ENCODE results near the gene CDK10. TPM values are rescaled to one million over a fixed set of nuclear protein-coding genes. Genes with fewer than 3 reads are reported as not detected.
A peak's percentile ranks its signal among the peaks of the same experiment; 100 is the strongest.

CDK10 gene
- total and polyA plus RNA-seq, 9 of the 15 experiments (the other 6 are each of a cell fraction or from before 2014, with no cell fraction given) = 2.0 to 85.1 (median 40.1) TPM

- TF ChIP-seq ZNF764 (CRISPR knock-in tag; IDR thresholded peaks at IDR 0.05; ENCODE audit: low read depth) (no peak), NEUROD1 (IDR thresholded peaks at IDR 0.05; ENCODE audit: borderline replicate concordance, low read depth, low read length, partially characterized antibody) (peak; percentile 70), ETV6 (IDR thresholded peaks at IDR 0.05; ENCODE audit: borderline replicate concordance in 1 of 2, low read depth in 2 of 2, low read length in 1 of 2) (no peak), ETV6 (CRISPR knock-in tag; IDR thresholded peaks at IDR 0.05; ENCODE audit: borderline replicate concordance) (no peak), PKNOX1 (IDR thresholded peaks at IDR 0.05) (peak; percentile 72), CREB5 (CRISPR knock-in tag; IDR thresholded peaks at IDR 0.05) (no peak), ZNF507 (tag; conservative IDR thresholded peaks at IDR 0.05) (no peak), SRSF7 (optimal IDR thresholded peaks at IDR 0.05; ENCODE audit: low read depth, low read length) (no peak), ESRRA (IDR thresholded peaks at IDR 0.05; ENCODE audit: borderline replicate concordance, low read depth) (peak; percentile 76), SP1 (CRISPR knock-in tag; IDR thresholded peaks at IDR 0.05) (peak; percentile 84), ZNF23 (CRISPR knock-in tag; IDR thresholded peaks at IDR 0.05) (no peak), KLF16 (IDR thresholded peaks at IDR 0.05) (0 out of 2 replicates have a peak, but pooled peaks have one; percentile 22), HES1 (IDR thresholded peaks at IDR 0.05; ENCODE audit: low read depth) (no peak), MTA1 (IDR thresholded peaks at IDR 0.05; ENCODE audit: borderline replicate concordance) (no peak; the same call in 1 of the 2 replicates), RBM34 (IDR thresholded peaks at IDR 0.05; ENCODE audit: borderline replicate concordance, insufficient read depth, low read length) (no peak), HDAC3 (IDR thresholded peaks at IDR 0.05; ENCODE audit: borderline replicate concordance, partially characterized antibody) (no peak), NFXL1 (CRISPR knock-in tag; IDR thresholded peaks at IDR 0.05) (no peak), SOX6 (IDR thresholded peaks at IDR 0.05) (peak; percentile 66), ETV1 (tag; conservative IDR thresholded peaks at IDR 0.05; ENCODE audit: low read depth) (0 out of 2 replicates have a peak, but pooled peaks have one; percentile 27), SIN3A (IDR thresholded peaks at IDR 0.05; ENCODE audit: borderline replicate concordance in 2 of 2, control insufficient read depth in 1 of 2, low read depth in 2 of 2, low read length in 2 of 2) (peak; percentile 76 to 97; a peak in 3 of 4 replicates), GTF2E2 (tag; IDR thresholded peaks at IDR 0.05) (no peak), ZNF232 (CRISPR knock-in tag; IDR thresholded peaks at IDR 0.05) (no peak)
- TF ChIP-seq, protein P1, sequence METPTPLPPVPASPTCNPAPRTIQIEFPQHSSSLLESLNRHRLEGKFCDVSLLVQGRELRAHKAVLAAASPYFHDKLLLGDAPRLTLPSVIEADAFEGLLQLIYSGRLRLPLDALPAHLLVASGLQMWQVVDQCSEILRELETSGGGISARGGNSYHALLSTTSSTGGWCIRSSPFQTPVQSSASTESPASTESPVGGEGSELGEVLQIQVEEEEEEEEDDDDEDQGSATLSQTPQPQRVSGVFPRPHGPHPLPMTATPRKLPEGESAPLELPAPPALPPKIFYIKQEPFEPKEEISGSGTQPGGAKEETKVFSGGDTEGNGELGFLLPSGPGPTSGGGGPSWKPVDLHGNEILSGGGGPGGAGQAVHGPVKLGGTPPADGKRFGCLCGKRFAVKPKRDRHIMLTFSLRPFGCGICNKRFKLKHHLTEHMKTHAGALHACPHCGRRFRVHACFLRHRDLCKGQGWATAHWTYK (CRISPR knock-in tag; IDR thresholded peaks at IDR 0.05) = no peak; the same call in 1 of the 2 replicates
- TF ChIP-seq, protein P2, sequence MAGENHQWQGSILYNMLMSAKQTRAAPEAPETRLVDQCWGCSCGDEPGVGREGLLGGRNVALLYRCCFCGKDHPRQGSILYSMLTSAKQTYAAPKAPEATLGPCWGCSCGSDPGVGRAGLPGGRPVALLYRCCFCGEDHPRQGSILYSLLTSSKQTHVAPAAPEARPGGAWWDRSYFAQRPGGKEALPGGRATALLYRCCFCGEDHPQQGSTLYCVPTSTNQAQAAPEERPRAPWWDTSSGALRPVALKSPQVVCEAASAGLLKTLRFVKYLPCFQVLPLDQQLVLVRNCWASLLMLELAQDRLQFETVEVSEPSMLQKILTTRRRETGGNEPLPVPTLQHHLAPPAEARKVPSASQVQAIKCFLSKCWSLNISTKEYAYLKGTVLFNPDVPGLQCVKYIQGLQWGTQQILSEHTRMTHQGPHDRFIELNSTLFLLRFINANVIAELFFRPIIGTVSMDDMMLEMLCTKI (IDR thresholded peaks at IDR 0.05; ENCODE audit: partially characterized antibody) = no peak
These were observed 13.7 kb downstream of the CDK10 start (continued) for GRCh38 chr16:89700100-89700648.
